Measurements from ENCODE around the gene PHACTR3.

DNA sequence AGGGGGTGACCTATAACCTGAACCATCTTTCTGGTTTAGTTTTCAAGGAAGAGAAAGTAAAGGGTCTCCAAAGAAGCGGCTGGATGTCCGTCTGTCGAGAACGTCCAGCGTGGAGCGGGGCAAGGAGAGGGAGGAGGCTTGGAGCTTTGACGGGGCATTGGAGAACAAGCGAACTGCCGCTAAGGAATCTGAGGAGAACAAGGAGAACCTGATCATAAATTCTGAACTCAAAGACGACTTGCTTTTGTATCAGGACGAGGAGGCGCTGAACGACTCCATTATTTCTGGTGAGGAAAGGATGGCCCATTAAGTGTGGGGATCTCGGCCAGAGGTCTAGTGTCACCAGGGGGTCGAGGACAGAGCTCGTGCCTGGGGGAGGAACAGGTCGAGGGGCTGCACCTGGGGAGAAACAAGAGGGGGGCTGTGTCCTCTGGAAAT is 169.9 kb downstream of the PHACTR3 start:
- TF ChIP-seq CEBPB (IDR thresholded peaks at IDR 0.05) (no peak), TCF12 (IDR thresholded peaks at IDR 0.05; ENCODE audit: low read depth) (no peak), REST (IDR thresholded peaks at IDR 0.05; ENCODE audit: low read depth) (no peak)

Data from Ishikawa (cell line).